Trophoblast cell (in vitro differentiated cells and primary cell): Measurements from ENCODE around the gene DNAJC6.
"Not testable (repeated sequence)": the region's sequence is repeated elsewhere in the genome, so short reads cannot be mapped to it uniquely, and the experiment has no call there.

Source experiments
- DNase-seq, 2 donors: peaks; one replicate each; pipeline ENCODE4 v3.0.0-alpha.2; 2016
- H2AFZ ChIP-seq: 2 replicates; pipeline ENCODE4 v1.6.1; 2013; ENCODE audit warnings: low read length, moderate library complexity, mild to moderate bottlenecking; ENCODE audit not compliant: insufficient read depth, poor library complexity
- H2AK5ac ChIP-seq: 2 replicates; pipeline ENCODE4 v1.6.1; 2013; ENCODE audit warnings: mild to moderate bottlenecking, low read length
- H2BK120ac ChIP-seq: 2 replicates; pipeline ENCODE4 v1.6.1; 2013; ENCODE audit warnings: low read length, mild to moderate bottlenecking, moderate library complexity; ENCODE audit not compliant: insufficient read depth, poor library complexity
- H2BK12ac ChIP-seq: 2 replicates; pipeline ENCODE4 v1.6.1; 2013; ENCODE audit warnings: mild to moderate bottlenecking, low read length, moderate library complexity
- H2BK5ac ChIP-seq: 2 replicates; pipeline ENCODE4 v1.6.1; 2013; ENCODE audit warnings: low read length, low read depth, moderate library complexity, mild to moderate bottlenecking; ENCODE audit not compliant: poor library complexity
- H3K14ac ChIP-seq: 2 replicates; pipeline ENCODE4 v1.6.1; 2013; ENCODE audit warnings: mild to moderate bottlenecking, low read length
- H3K18ac ChIP-seq: 2 replicates; pipeline ENCODE4 v1.6.1; 2013; ENCODE audit warnings: mild to moderate bottlenecking, low read length
- H3K23ac ChIP-seq: 2 replicates; pipeline ENCODE4 v1.6.1; 2013; ENCODE audit warnings: low read length
- H3K27ac ChIP-seq: 2 replicates; pipeline ENCODE4 v1.5.1; 2013; ENCODE audit warnings: low read depth, mild to moderate bottlenecking, inconsistent platforms, low read length, moderate library complexity
- H3K27me3 ChIP-seq: 2 replicates; pipeline ENCODE4 v1.6.1; 2013; ENCODE audit warnings: inconsistent platforms, mild to moderate bottlenecking, low read length, moderate library complexity; ENCODE audit not compliant: insufficient read depth
- H3K36me3 ChIP-seq, 2 experiments: 1 replicate in 1 of 2; 2 replicates in 1 of 2; pipeline ENCODE4 v1.6.1; 2013; ENCODE audit warnings: low read length in 2 of 2, mild to moderate bottlenecking in 2 of 2, moderate library complexity in 1 of 2; ENCODE audit not compliant: insufficient read depth in 2 of 2, control insufficient read depth in 1 of 2
- H3K4ac ChIP-seq: 2 replicates; pipeline ENCODE4 v1.6.1; 2013; ENCODE audit warnings: low read depth, mild to moderate bottlenecking, low read length, moderate library complexity
- H3K4me1 ChIP-seq, 2 experiments: 1 replicate in 1 of 2; 2 replicates in 1 of 2; pipeline ENCODE4 v1.6.1; 2013; ENCODE audit warnings: low read length in 2 of 2, mild to moderate bottlenecking in 2 of 2, moderate library complexity in 1 of 2; ENCODE audit not compliant: insufficient read depth in 2 of 2, control insufficient read depth in 1 of 2
- H3K4me2 ChIP-seq: 2 replicates; pipeline ENCODE4 v1.6.1; 2013; ENCODE audit warnings: inconsistent platforms, mild to moderate bottlenecking, low read length, moderate library complexity
- H3K4me3 ChIP-seq: 2 replicates; pipeline ENCODE4 v1.5.1; 2013; ENCODE audit warnings: mild to moderate bottlenecking, low read depth, low read length, inconsistent platforms
- H3K79me1 ChIP-seq: one replicate; pipeline ENCODE4 v1.6.1; 2013; ENCODE audit warnings: low read length
- H3K79me2 ChIP-seq: 2 replicates; pipeline ENCODE4 v1.6.1; 2013; ENCODE audit warnings: low read length, mild to moderate bottlenecking; ENCODE audit not compliant: control insufficient read depth, insufficient read depth, poor library complexity
- H3K9ac ChIP-seq: 2 replicates; pipeline ENCODE4 v1.6.1; 2013; ENCODE audit warnings: mild to moderate bottlenecking, low read length
- H3K9me3 ChIP-seq: 2 replicates; pipeline ENCODE4 v1.6.1; 2013; ENCODE audit warnings: low read depth, mild to moderate bottlenecking, control low read depth, inconsistent platforms, low read length; ENCODE audit not compliant: insufficient read depth
- H4K12ac ChIP-seq: 2 replicates; pipeline ENCODE4 v1.6.1; 2013; ENCODE audit warnings: low read depth, mild to moderate bottlenecking, low read length, moderate library complexity
- H4K8ac ChIP-seq: 2 replicates; pipeline ENCODE4 v1.6.1; 2013; ENCODE audit warnings: low read depth, mild to moderate bottlenecking, low read length, moderate library complexity
- H4K91ac ChIP-seq: one replicate; pipeline ENCODE4 v1.6.1; 2013; ENCODE audit warnings: low read depth, mild to moderate bottlenecking, low read length, moderate library complexity
- WGBS: extraction: QIAGEN DNeasy Blood & Tissue Kit; methylation state at CpG from one replicate; pipeline ENCODE4 v1.1.7; 2013; ENCODE audit warnings: missing lambda C conversion rate; ENCODE audit not compliant: insufficient read length, insufficient coverage; ENCODE audit errors: extremely low coverage; 5-methylcytosine and 5-hydroxymethylcytosine counted together

DNAJC6 gene

DNA sequence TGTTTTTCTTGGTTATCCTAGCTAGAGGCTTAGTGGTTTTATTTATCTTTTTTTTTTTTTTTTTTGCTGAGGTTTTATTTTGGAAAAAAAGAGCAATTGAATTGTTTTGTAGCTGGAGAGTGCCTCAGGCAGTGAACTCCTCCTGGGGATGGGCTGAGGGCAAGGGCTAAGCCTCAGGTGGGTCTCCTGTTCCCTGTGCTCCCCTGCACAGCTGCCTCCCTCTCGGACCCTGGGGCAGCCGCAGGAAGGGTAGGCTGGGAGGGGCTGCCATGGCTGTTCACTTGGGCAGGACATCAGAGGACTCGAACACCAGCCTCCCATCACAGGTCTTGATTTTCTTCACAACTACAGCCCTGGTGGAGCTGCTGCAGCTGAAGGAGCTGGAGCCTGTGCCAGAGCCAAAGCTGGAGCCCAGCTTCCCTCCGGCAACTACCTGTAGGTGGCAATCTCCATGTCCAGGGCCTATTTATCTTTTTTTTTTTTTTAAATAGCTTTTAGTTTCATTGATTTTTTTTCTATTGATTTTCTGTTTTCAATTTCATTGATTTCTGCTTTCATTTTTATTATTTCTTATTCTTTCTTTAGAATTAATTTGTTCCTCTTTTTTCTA lies 140.0 kb downstream of the DNAJC6 start:
- Histone ChIP-seq H4K8ac (no peak overlapping the region), H2BK5ac (no peak overlapping the region), H3K18ac (no peak overlapping the region), H2AK5ac (no peak overlapping the region), H2BK12ac (no peak overlapping the region), H2AFZ (no peak overlapping the region), H3K9ac (no peak overlapping the region), H3K4ac (no peak overlapping the region), H4K12ac (no peak overlapping the region), H3K9me3 (no peaks in the 10 kb centered on the region), H3K27ac (no peak overlapping the region), H4K91ac (no peak overlapping the region), H3K36me3 (no peaks in the 10 kb centered on the region), H3K14ac (no peak overlapping the region), H3K23ac (no peak overlapping the region), H2BK120ac (no peak overlapping the region), H3K4me1 (no peaks in the 10 kb centered on the region), H3K79me2 (no peaks in the 10 kb centered on the region), H3K79me1 (no peaks in the 10 kb centered on the region), H3K27me3 (no peaks in the 10 kb centered on the region), H3K4me3 (no peak overlapping the region), H3K4me2 (no peak overlapping the region)
- WGBS, result no CpG with 5 or more reads among the region's 4 CpGs
- DNase-seq, result no peak

DNA sequence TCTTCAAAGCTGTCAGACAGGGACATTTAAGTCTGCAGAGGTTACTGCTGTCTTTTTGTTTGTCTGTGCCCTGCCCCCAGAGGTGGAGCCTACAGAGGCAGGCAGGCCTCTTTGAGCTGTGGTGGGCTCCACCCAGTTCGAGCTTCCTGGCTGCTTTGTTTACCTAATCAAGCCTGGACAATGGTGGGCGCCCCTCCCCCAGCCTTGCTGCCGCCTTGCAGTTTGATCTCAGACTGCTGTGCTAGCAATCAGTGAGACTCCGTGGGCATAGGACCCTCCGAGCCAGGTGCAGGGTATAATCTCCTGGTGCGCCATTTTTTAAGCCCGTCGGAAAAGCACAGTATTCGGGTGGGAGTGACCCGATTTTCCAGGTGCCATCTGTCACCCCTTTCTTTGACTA lies 146.3 kb downstream of the DNAJC6 start:
- H3K27ac ChIP-seq, H2BK12ac ChIP-seq, H2AFZ ChIP-seq, H3K18ac ChIP-seq, H3K4me1 ChIP-seq, H4K12ac ChIP-seq, H3K4me3 ChIP-seq, H2AK5ac ChIP-seq, H3K4ac ChIP-seq, H3K9me3 ChIP-seq, H3K9ac ChIP-seq, H3K36me3 ChIP-seq, H3K23ac ChIP-seq, H3K4me2 ChIP-seq, H3K79me2 ChIP-seq, H4K8ac ChIP-seq, H2BK5ac ChIP-seq, H2BK120ac ChIP-seq, H4K91ac ChIP-seq, H3K14ac ChIP-seq, H3K27me3 ChIP-seq, DNase-seq, H3K79me1 ChIP-seq: not testable (repeated sequence)
- WGBS, result no CpG with 5 or more reads among the region's 10 CpGs

DNA sequence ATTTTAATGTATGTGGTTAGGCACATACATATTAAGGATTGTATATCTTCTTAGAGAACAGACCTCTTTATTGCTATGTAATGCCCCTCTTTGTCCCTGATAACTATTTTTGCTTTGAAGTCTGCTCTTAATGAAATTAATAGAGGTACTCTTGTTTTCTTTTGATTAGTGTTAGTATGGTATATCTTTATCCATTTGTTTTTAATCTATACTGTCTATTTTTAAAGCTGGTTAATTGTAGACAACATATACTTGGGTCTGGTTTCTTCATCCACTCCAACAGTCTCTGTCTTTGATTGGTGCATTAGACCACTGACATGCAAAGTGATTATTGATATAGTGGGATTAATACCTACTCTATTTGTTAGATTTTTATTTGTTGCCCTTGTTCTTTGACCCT lies 147.1 kb downstream of the DNAJC6 start:
- no peaks in the 10 kb centered on the region for H3K4me1 ChIP-seq
- no peak overlapping the region for H3K4me2 ChIP-seq
- no peaks in the 10 kb centered on the region for H3K79me1 ChIP-seq
- H3K4me3 ChIP-seq, result no peak overlapping the region
- DNase-seq, result no peak
- no peak overlapping the region for H2BK12ac ChIP-seq
- H3K18ac ChIP-seq, result no peak overlapping the region
- no peaks in the 10 kb centered on the region for H3K79me2 ChIP-seq
- H3K23ac ChIP-seq, result no peak overlapping the region
- no peak overlapping the region for H3K14ac ChIP-seq
- H3K4ac ChIP-seq, result no peak overlapping the region
- no peak overlapping the region for H2AFZ ChIP-seq
- H2BK120ac ChIP-seq, result no peak overlapping the region
- no peaks in the 10 kb centered on the region for H3K36me3 ChIP-seq
- H4K91ac ChIP-seq, result no peak overlapping the region
- no peaks in the 10 kb centered on the region for H3K9me3 ChIP-seq
- H3K9ac ChIP-seq, result no peak overlapping the region
- H2AK5ac ChIP-seq, result no peak overlapping the region
- H3K27me3 ChIP-seq, result no peaks in the 10 kb centered on the region
- no peak overlapping the region for H4K8ac ChIP-seq
- H4K12ac ChIP-seq, result no peak overlapping the region
- no peak overlapping the region for H2BK5ac ChIP-seq
- H3K27ac ChIP-seq, result no peak overlapping the region

DNA sequence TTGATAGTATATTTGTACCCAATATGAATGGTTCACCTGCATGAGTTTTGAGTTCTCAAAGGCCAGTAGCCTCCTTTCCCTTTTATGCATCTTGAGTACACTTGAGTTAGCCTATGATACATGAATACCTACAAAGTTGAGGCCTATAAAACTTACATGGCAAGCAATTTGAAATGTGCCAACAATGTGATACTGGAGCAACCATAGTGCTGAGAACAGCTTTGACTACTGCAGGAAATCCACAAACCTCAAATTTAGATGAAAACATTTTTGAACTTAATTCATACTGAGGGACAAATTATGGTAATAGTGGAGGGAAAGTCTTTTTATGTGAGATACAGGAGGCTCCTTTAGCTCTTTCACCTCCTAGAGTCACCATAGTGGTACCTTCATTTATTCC lies 148.5 kb downstream of the DNAJC6 start:
- Histone ChIP-seq H3K4me3 (no peak overlapping the region), H2BK120ac (no peak overlapping the region), H3K27me3 (no peaks in the 10 kb centered on the region), H3K4me1 (no peaks in the 10 kb centered on the region), H3K18ac (no peak overlapping the region), H3K23ac (no peak overlapping the region), H4K91ac (no peak overlapping the region), H3K14ac (no peak overlapping the region), H2BK12ac (no peak overlapping the region), H3K9ac (no peak overlapping the region), H3K36me3 (no peaks in the 10 kb centered on the region), H2BK5ac (no peak overlapping the region), H4K12ac (no peak overlapping the region), H2AFZ (no peak overlapping the region), H2AK5ac (no peak overlapping the region), H3K4ac (no peak overlapping the region), H3K4me2 (no peak overlapping the region), H3K79me2 (no peaks in the 10 kb centered on the region), H3K9me3 (no peaks in the 10 kb centered on the region), H3K79me1 (no peaks in the 10 kb centered on the region), H3K27ac (no peak overlapping the region), H4K8ac (no peak overlapping the region)
- DNase-seq, result no peak
